ENCODE measurements around the gene MZT2A. TPM values are rescaled to one million over a fixed set of nuclear protein-coding genes. Genes with fewer than 3 reads are reported as not detected.
"Not testable (repeated sequence)": the region's sequence is repeated elsewhere in the genome, so short reads cannot be mapped to it uniquely, and the experiment has no call there.

Gene MZT2A
- polyA plus RNA-seq, 1 donor from 2014 or later = 146 TPM

- Histone ChIP-seq H3K9me3 (ENCODE audit: low read length) (no peaks in the 10 kb centered on the region), H3K79me2 (replicated peaks; ENCODE audit: insufficient read depth, low read length) (no peaks in the 10 kb centered on the region), H3K36me3 (ENCODE audit: insufficient read depth, low read length) (no peaks in the 10 kb centered on the region), H3K27me3 (ENCODE audit: insufficient read depth, low read depth, low read length) (no peaks in the 10 kb centered on the region), H3K27ac (ENCODE audit: low read length) (no peak overlapping the region), H3F3A (ENCODE audit: insufficient read depth, low read length, poor library complexity, severe bottlenecking) (no peaks in the 10 kb centered on the region), H3K9ac (ENCODE audit: low read length) (no peak overlapping the region), H3K9me2 (ENCODE audit: insufficient read depth, low read length) (no peaks in the 10 kb centered on the region), H2AFZ (ENCODE audit: low read depth, low read length) (no peak overlapping the region), H3K4me3 (ENCODE audit: low read length) (no peak overlapping the region), H4K20me1 (ENCODE audit: insufficient read depth) (no peaks in the 10 kb centered on the region), H3K4me2 (ENCODE audit: low read length) (no peak overlapping the region)
- TF ChIP-seq CTCF (IDR thresholded peaks at IDR 0.05; ENCODE audit: poor library complexity, severe bottlenecking) (no peak), EZH2 (IDR thresholded peaks at IDR 0.05; ENCODE audit: borderline replicate concordance, insufficient read depth, low read length, poor library complexity, severe bottlenecking) (no peak), RAD21 (conservative IDR thresholded peaks at IDR 0.05) (no peak), SMC3 (conservative IDR thresholded peaks at IDR 0.05; ENCODE audit: poor library complexity) (no peak), REST (IDR thresholded peaks at IDR 0.05; ENCODE audit: borderline replicate concordance) (no peak), MXI1 (conservative IDR thresholded peaks at IDR 0.05; ENCODE audit: poor library complexity, severe bottlenecking) (no peak), POLR2AphosphoS5 (IDR thresholded peaks at IDR 0.05) (no peak), EP300 (conservative IDR thresholded peaks at IDR 0.05; ENCODE audit: poor library complexity, severe bottlenecking) (no peak)
Observed at GRCh38 chr2:131519466-131519865, 27.3 kb upstream of the MZT2A start.

- not testable (repeated sequence) for H3K36me3 ChIP-seq (ENCODE audit: insufficient read depth, low read length); H3K4me2 ChIP-seq (ENCODE audit: low read length); H3K79me2 ChIP-seq (replicated peaks; ENCODE audit: insufficient read depth, low read length); H3K9me3 ChIP-seq (ENCODE audit: low read length); H2AFZ ChIP-seq (ENCODE audit: low read depth, low read length); H3F3A ChIP-seq (ENCODE audit: insufficient read depth, low read length, poor library complexity, severe bottlenecking); H3K27ac ChIP-seq (ENCODE audit: low read length); H3K9me2 ChIP-seq (ENCODE audit: insufficient read depth, low read length); H3K27me3 ChIP-seq (ENCODE audit: insufficient read depth, low read depth, low read length); H3K4me3 ChIP-seq (ENCODE audit: low read length); H3K9ac ChIP-seq (ENCODE audit: low read length); H4K20me1 ChIP-seq (ENCODE audit: insufficient read depth)
Observed at GRCh38 chr2:131518531-131518930, 26.3 kb upstream of the MZT2A start.

- not testable (repeated sequence) for H3K4me2 ChIP-seq (ENCODE audit: low read length); H4K20me1 ChIP-seq (ENCODE audit: insufficient read depth); H3K27ac ChIP-seq (ENCODE audit: low read length); H3K9me2 ChIP-seq (ENCODE audit: insufficient read depth, low read length); H3K9ac ChIP-seq (ENCODE audit: low read length); H2AFZ ChIP-seq (ENCODE audit: low read depth, low read length); H3K27me3 ChIP-seq (ENCODE audit: insufficient read depth, low read depth, low read length); H3F3A ChIP-seq (ENCODE audit: insufficient read depth, low read length, poor library complexity, severe bottlenecking); H3K4me3 ChIP-seq (ENCODE audit: low read length); H3K9me3 ChIP-seq (ENCODE audit: low read length); H3K79me2 ChIP-seq (replicated peaks; ENCODE audit: insufficient read depth, low read length); H3K36me3 ChIP-seq (ENCODE audit: insufficient read depth, low read length)
Observed at GRCh38 chr2:131517856-131518255, 25.7 kb upstream of the MZT2A start.
